RCC 7860 (cell line): ENCODE data around the gene MED25.

Source experiments
- DNase-seq: peaks from one replicate; pipeline ENCODE4 v3.0.0-alpha.2; 2015; ENCODE audit warnings: low spot score
- FAIRE-seq: peaks from 2 replicates; lab custom pipeline; 2012; peaks lifted over from hg19 to GRCh38; lab: Jason Lieb, UNC

Gene MED25

GRCh38 chr19:49869484-49870308 is 51.6 kb downstream of the MED25 start:
- DNase-seq (peak; percentile 99), FAIRE-seq (peak; percentile 97)

- no peak for FAIRE-seq
- no peak for DNase-seq
Measured at GRCh38 chr19:49870309-49870901, 52.3 kb downstream of the MED25 start.

- no peak for DNase-seq
- no peak for FAIRE-seq
Measured at GRCh38 chr19:49871349-49871985, 53.4 kb downstream of the MED25 start.

GRCh38 chr19:49872245-49873128 is 54.4 kb downstream of the MED25 start:
- no peak for DNase-seq
- FAIRE-seq: no peak

DNA sequence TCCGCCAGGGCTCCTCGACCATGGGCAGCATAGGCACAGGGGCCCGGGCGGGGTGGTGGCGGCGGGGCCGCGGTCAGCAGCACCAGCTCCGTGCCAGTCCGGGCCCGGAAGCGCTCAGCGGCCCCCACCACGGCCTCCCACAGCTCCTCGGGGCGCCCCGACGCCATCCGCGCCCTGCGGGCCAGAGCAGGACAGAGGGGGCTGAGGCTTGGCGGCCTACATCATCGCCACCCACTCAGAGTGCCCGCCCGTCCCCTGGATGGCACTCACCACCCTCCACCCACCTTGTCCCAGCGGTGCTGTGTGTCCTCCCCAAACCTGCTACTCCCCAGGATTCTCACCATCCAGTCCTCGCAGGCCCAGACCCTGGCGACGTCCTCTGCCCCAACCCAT is 55.0 kb downstream of the MED25 start:
- FAIRE-seq (no peak), DNase-seq (no peak)

DNA sequence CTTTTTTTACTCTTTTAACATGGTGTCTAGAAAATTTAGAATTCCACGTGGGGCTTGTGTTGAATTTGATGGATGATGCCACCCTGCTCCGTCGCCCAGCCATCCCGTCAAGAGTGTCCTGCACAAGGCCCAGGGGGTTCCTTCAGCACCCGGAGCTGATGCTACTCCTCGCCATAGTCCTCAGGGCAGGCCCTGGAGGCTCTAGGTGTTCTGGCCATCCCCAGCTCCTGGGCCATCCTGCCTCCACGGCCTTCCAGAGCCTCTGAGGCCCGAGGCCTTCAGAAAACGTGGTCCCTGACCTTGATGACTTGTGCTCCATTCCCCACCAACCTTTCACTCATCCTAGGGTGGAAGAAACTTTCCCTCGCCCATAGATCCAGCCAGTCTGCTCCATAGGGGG is 55.7 kb downstream of the MED25 start:
- FAIRE-seq (no peak), DNase-seq (no peak)

GRCh38 chr19:49874503-49875157 is 56.5 kb downstream of the MED25 start:
- DNase-seq: no peak
- no peak for FAIRE-seq

GRCh38 chr19:49875177-49875576 is 57.1 kb downstream of the MED25 start:
- DNase-seq (no peak), FAIRE-seq (no peak)

- FAIRE-seq: no peak
- no peak for DNase-seq
Measured at GRCh38 chr19:49875857-49876421, 57.9 kb downstream of the MED25 start.

GRCh38 chr19:49876422-49877019 is 58.4 kb downstream of the MED25 start:
- FAIRE-seq (peak; percentile 64), DNase-seq (peak; percentile 92)

- DNase-seq: peak; percentile 98
Measured at GRCh38 chr19:49877020-49877878, 59.2 kb downstream of the MED25 start, which contains the start of the genes AKT1S1 and TBC1D17. Gene AKT1S1 (minus strand): TSS chr19:49877355. CDS start chr19:49873295, 4,060 bp downstream. Gene TBC1D17 (plus strand): TSS chr19:49877702. CDS start chr19:49877724, 22 bp downstream.

GRCh38 chr19:49877879-49878743 is 60.0 kb downstream of the MED25 start:
- no peak for FAIRE-seq
- DNase-seq: peak; percentile 82

More at GRCh38 chr19:49877020-49877878, 59.2 kb downstream of the MED25 start, which contains the start of the genes AKT1S1 and TBC1D17:
- peak; percentile 91 for FAIRE-seq

DNA sequence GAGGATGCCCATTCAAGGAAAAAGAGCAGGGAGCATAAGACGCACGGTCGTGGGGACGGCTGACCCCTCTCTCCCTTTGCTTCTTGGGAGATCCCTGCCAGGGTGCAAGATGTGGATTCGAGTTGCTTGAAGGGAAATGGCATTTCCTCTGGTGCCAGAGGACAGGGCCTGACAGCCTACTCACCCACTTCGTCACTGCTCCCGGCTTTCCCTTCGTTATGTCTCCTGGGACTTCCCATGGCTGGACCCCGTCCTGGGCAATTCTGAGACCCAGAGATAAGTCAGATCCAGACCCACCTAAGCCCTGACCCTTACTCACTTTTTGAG is 60.6 kb downstream of the MED25 start:
- FAIRE-seq (no peak), DNase-seq (no peak)

DNA sequence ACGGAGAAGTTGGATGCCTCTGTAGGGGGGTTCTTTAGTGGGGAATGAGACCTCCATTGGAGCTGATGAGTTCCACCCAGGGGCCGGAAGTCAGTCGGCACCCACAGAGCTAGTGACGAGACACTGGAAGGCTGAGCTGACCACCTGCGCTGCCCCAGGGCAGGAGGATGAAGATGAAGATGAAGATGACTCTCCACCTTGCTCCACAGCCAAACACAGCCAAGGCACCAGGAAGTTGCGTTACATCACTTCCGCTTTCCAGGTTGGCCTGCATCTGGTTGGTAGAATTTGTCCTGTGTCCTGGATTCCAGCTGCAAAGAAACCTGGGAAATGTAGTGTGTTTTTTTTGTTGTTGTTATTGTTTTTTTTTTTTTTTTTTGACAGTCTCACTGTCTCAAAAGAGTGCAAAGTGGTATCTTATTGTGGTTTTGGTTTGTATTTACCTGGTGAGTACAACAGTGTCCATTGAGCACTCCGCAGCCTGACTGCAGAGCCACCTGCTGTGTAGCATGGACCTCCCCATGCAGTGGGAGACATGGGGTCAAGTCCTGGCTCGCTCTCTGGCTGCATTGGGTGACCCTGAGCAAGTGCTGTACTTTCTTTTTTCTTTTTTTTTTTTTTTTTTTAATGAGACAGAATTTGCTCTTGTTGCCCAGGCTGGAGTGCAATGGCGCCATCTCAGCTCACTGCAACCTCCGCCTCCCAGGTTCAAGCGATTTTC is 61.3 kb downstream of the MED25 start:
- FAIRE-seq (no peak), DNase-seq (no peak)

DNA sequence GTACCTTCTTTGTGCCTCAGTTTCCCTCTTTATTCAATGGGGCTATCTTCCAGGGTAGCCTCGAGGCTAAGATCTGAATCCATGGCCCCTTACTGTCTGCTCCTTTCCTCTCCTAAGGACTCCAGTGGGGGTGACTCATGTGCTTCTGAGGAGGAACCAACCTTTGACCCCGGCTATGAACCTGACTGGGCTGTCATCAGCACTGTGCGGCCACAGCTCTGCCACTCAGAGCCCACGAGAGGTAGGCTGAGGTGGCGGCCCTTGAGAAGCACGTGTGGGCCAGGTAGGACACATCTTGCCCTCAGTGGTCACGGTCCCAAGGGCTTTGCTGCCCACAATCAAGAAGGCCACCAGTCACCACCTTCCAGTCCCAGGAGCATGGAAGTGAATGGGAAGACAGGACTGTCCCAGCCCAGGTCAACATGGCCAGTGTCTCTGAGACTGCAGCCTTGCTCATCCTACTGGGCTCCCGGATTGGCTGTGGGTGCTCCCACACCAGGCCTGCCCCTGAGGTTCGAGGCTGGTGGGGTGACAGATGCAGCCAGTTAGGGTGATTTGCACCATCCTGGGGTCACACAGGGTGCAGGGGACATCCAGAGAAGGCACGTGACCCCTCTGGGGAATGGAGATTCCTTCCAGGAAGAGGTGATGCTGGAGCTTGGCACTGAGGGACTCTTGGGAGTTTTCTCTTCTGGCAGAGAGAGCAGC is 62.2 kb downstream of the MED25 start:
- no peak for FAIRE-seq
- no peak for DNase-seq

DNA sequence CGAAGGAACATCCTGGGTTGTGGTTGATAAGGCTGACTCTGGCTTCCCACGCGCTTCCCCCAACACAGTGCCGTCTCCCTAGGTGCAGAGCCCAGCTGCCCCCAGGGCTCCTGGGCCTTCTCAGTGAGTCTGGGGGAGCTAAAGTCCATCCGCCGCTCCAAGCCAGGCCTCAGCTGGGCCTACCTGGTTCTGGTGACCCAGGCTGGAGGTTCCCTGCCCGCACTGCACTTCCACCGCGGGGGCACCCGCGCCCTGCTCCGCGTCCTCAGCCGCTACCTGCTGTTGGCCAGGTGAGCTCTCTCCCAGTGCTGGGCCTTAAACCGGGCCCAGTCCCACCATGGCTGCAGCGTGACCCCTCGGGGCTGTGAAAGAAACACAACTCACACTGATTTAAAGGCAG is 63.1 kb downstream of the MED25 start:
- no peak for FAIRE-seq
- no peak for DNase-seq
